Measurements from ENCODE around the gene SH3GL1. TPM values are rescaled to one million over a fixed set of nuclear protein-coding genes. Genes with fewer than 3 reads are reported as not detected.
"Not testable (repeated sequence)": the region's sequence is repeated elsewhere in the genome, so short reads cannot be mapped to it uniquely, and the experiment has no call there.

SH3GL1 gene
- total RNA-seq, 1 experiment from 2014 or later = 60.0 TPM

DNA sequence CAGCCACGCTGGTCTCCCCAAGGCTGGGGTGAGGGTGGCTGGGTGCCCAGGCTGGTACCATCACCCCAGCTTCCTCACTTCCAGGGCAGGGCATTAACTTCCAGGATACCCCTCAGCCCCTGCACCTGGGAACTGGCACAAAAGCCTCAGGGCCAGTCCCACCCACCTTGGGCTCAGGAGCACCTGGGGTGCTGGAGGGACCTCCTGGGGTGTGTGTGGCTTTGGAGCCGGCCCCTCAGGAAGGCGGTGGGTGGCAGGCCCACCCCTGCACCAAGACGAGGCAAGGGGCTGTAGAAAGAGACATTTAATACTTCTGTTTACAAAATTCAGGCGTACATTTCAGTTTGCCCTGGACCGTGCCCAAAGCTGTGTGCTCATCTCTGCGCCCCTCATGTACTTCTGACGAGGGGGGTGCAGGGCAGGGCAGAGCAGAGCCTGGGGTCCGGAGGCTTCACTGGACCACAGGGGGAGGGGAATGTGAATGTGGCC lies 40.2 kb downstream of the SH3GL1 start:
- Histone ChIP-seq H3K4me1 (no peaks in the 10 kb centered on the region), H3K27ac (no peak overlapping the region), H3K27me3 (no peaks in the 10 kb centered on the region), H3K4me3 (no peak overlapping the region), H3K36me3 (peaks cover 13% of the 10 kb centered on the region), H3K9me3 (replicated peaks) (no peaks in the 10 kb centered on the region)
- DNase-seq = no peak

DNA sequence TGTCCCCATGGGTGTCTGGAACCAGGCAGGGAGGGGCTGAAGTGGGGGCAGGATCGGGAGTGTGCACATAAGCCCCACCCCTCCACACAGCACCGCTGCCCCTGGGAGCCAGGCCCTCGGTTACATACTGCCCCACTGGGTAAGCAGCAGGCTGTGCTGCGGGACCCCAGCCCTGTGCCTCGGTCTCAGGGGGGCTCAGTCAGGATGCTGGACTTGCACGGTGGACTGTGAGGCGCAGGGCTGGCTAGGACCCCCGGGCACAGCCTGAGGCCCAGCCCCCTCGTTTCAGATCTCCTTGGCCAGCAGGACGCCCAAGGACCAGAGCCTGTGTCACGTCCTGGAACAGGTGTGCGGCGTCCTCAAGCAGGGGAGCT lies 40.7 kb downstream of the SH3GL1 start:
- H3K36me3 ChIP-seq = peaks cover 13% of the 10 kb centered on the region
- no peaks in the 10 kb centered on the region for H3K9me3 ChIP-seq (replicated peaks)
- H3K27ac ChIP-seq = no peak overlapping the region
- H3K4me1 ChIP-seq = no peaks in the 10 kb centered on the region
- no peak overlapping the region for H3K4me3 ChIP-seq
- H3K27me3 ChIP-seq = no peaks in the 10 kb centered on the region
- DNase-seq = no peak

DNA sequence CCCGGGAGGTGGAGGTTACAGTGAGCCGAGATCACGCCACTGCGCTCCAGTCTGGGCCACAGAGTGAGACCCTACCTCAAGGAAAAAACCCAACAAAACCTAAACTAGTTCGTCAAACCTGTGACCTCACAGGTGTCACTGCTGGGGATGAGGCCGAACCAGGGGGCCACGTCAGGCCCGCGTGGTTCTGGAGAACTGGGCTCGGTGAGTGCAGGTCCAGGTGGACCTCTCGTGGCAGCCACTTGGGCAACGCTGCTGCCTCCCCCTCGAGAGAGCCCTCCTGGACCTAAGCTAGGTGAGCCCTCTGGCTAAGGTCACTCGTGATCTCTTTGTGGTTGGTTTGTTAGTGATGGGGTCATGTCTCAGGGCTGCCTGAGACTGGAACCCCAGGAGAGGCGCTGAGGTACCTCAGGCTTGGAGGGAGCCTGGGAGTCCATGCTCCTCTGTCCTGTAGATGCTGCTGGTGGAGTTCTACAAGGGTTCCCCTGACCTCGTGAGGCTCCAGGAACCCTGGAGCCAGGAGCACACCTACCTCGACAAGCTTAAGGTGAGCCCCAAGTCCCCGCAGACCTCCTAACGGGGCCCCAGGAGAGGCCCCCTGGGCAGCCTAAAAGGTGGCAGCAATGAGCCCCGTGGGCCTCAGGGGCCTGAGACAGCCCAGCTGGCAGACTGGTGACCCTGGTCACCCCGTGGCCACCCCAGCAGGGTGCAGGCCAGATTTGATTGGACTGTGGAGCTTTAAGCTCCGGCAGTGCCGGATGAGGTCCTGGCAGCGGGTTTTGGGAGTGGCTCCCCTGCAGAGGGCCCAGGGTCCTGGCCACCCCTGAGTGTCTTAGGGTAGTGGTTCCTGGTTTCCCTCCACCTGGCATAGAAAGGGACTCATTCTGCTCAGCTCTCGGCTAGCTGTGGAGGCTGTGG lies 41.4 kb downstream of the SH3GL1 start:
- no peaks in the 10 kb centered on the region for H3K27me3 ChIP-seq
- H3K4me3 ChIP-seq = no peak overlapping the region
- no peaks in the 10 kb centered on the region for H3K9me3 ChIP-seq (replicated peaks)
- no peak for DNase-seq
- peaks cover 13% of the 10 kb centered on the region for H3K36me3 ChIP-seq
- H3K27ac ChIP-seq = no peak overlapping the region
- H3K4me1 ChIP-seq = no peaks in the 10 kb centered on the region

DNA sequence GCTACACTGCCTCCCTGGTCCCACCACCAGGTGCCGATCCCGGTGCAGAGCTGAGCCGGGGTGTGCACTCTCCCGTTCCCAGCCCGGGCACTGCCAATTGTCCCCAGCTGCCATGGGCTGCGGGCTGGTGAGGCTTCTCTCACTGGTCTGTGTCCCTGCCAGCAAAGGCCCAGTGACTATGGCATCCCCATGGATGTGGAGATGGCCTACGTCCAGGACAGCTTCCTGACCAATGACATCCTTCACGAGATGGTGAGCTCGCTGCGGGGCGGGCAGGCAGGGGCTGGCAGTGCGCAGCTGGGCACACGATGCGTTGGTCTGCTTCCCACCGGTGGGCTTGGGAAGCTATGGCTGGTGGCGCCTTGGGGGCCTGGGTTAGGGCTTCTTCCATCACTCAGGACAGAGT lies 42.4 kb downstream of the SH3GL1 start:
- Histone ChIP-seq H3K27ac (no peak overlapping the region), H3K4me1 (no peaks in the 10 kb centered on the region), H3K9me3 (replicated peaks) (no peaks in the 10 kb centered on the region), H3K36me3 (peaks cover 13% of the 10 kb centered on the region), H3K4me3 (no peak overlapping the region), H3K27me3 (no peaks in the 10 kb centered on the region)
- DNase-seq = no peak

DNA sequence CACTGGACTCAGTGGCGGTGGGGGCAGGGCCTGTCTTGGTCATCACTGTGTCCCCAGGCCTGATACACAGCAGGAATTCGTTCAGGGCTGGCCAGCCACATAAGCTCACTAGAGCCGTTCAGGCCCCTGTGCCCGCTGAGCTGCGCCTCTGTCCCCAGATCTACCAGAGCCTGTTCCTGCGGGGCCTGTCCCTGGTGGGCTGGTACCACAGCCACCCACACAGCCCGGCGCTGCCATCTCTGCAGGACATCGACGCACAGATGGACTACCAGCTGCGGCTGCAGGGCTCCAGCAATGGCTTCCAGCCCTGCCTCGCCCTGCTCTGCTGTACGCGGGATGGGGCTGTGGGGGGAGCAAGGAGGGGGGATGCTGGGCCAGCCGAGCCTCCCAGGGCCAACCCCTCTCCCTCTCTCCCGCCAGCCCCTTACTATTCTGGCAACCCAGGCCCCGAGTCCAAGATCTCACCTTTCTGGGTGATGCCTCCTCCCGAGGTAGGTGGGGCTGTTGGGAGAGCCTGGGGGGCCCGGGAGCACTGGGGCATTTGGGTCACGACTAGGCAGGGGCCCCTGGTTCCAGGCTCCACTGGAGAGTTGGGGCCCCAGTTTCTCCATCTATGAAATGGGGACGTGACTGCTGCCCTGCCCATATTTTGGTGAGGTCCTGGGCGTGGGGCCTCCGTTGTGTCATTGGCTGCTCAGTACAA lies 43.1 kb downstream of the SH3GL1 start:
- Histone ChIP-seq H3K27me3 (no peaks in the 10 kb centered on the region), H3K36me3 (peaks cover 10% of the 10 kb centered on the region), H3K4me3 (no peak overlapping the region), H3K9me3 (replicated peaks) (no peaks in the 10 kb centered on the region), H3K27ac (no peak overlapping the region), H3K4me1 (no peaks in the 10 kb centered on the region)
- DNase-seq = no peak

DNA sequence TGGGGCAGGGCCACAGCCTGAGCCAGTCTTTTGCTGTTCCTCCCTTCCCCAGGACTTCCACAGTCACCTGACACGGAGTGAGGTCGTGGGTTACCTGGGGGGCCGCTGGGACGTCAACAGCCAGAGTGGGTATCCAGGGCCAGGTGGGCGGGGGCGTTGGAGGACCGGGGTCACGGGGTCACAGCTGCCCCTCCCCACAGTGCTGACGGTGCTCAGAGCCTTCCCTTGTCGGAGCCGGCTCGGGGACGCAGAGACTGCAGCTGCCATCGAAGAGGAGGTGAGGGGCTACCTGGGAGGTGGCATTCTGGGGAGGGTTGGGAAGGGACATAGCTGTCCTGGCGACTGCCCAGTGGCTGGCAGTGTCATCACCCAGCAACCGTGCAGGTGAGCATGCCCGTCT lies 45.5 kb downstream of the SH3GL1 start:
- peaks cover 3% of the 10 kb centered on the region; the same call in 1 of the 2 replicates for H3K36me3 ChIP-seq
- H3K27me3 ChIP-seq = no peaks in the 10 kb centered on the region
- no peak for DNase-seq
- H3K27ac ChIP-seq = no peak overlapping the region
- no peak overlapping the region for H3K4me3 ChIP-seq
- no peaks in the 10 kb centered on the region for H3K4me1 ChIP-seq
- H3K9me3 ChIP-seq (replicated peaks) = no peaks in the 10 kb centered on the region

DNA sequence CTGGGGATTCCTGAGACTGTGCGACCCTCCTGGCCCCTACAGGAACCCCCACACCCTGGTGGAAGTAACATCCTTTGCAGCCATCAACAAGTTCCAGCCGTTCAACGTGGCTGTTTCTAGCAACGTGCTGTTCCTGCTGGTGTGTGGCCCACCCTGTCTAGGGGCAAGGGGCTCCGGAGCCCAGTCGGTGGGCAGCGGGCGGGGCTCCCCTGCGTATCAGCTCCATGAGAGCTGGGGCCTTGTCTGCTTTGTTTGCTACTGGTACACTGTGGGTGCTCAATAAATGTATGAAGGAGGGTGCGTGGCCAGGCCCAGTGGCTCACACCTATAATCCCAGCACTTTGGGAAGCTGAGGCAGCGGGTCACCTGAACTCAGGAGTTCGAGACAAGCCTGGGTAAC lies 46.1 kb downstream of the SH3GL1 start:
- DNase-seq = no peak
- no peaks in the 10 kb centered on the region for H3K4me1 ChIP-seq
- no peaks in the 10 kb centered on the region for H3K9me3 ChIP-seq (replicated peaks)
- H3K27ac ChIP-seq = no peak overlapping the region
- H3K4me3 ChIP-seq = no peak overlapping the region
- H3K27me3 ChIP-seq = no peaks in the 10 kb centered on the region
- H3K36me3 ChIP-seq = no peaks in the 10 kb centered on the region; the same call in 1 of the 2 replicates

DNA sequence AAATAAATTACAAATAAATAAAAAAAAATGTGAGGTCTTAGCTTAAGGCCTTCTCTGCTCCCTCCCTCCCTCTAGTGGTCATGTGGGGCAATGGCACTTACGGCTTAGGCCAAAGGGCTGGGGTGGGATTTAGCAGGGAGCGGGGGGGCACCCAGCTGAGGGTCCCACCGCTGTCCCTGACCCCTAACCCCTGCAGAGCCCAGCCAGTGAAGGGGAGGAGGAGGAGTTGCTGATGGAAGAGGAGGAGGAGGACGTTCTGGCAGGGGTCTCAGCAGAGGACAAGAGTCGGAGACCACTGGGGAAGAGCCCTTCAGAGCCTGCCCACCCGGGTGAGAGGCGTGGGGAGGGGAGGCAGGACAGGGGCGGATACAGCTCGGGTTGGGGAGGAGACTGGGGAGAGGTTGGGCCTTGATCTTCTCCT lies 47.6 kb downstream of the SH3GL1 start:
- Histone ChIP-seq H3K27me3 (no peaks in the 10 kb centered on the region), H3K4me3 (no peak overlapping the region), H3K27ac (no peak overlapping the region), H3K36me3 (no peaks in the 10 kb centered on the region), H3K9me3 (replicated peaks) (no peaks in the 10 kb centered on the region), H3K4me1 (no peaks in the 10 kb centered on the region)
- DNase-seq = peak; percentile 62 to 78

DNA sequence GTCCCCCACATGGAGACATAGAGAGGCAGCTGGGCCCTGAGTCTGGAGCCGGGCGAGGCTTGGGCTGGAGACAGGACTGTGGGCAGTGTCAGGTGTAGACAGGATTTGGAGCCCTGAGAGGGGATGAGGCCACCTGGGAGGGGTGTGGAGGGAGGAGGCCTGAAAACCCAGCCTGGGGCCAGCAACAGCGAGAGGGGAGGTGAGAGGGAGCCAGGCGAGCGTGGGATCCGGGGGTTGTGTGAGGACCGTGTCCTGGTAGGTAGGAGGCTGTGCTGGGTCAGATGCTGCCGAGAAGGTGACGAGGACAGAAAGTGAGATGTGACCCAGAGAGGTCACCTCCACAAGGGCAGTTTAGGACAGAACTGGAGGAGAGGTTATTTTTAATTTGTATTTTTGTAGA lies 49.6 kb downstream of the SH3GL1 start:
- Histone ChIP-seq H3K36me3 (no peaks in the 10 kb centered on the region), H3K27ac (no peak overlapping the region), H3K4me3 (no peak overlapping the region), H3K27me3 (no peaks in the 10 kb centered on the region), H3K9me3 (replicated peaks) (no peaks in the 10 kb centered on the region), H3K4me1 (no peaks in the 10 kb centered on the region)
- no peak for DNase-seq

DNA sequence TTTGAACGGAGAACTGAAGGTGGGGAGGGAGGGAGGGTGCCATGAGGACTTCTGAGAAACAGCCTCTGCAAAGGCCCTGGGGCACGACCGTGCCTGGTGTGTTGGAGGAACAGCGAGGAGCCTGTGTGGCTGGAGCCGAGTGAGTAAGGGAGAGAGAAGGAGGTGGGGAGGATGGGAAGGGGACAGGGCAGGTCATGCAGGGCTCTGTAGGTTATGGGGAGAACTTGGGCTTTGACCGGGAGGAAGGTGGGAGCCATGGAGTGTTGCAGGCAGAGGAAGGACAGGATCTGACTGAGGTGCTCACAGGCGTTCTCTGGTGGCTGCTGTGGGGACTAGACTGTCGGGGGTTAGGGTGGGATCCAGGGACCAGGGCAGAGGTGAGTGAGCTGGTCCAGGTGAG lies 50.2 kb downstream of the SH3GL1 start:
- no peaks in the 10 kb centered on the region for H3K4me1 ChIP-seq
- no peaks in the 10 kb centered on the region for H3K27me3 ChIP-seq
- no peaks in the 10 kb centered on the region for H3K36me3 ChIP-seq
- no peak for DNase-seq
- H3K9me3 ChIP-seq (replicated peaks) = no peaks in the 10 kb centered on the region
- H3K4me3 ChIP-seq = no peak overlapping the region
- H3K27ac ChIP-seq = no peak overlapping the region

DNA sequence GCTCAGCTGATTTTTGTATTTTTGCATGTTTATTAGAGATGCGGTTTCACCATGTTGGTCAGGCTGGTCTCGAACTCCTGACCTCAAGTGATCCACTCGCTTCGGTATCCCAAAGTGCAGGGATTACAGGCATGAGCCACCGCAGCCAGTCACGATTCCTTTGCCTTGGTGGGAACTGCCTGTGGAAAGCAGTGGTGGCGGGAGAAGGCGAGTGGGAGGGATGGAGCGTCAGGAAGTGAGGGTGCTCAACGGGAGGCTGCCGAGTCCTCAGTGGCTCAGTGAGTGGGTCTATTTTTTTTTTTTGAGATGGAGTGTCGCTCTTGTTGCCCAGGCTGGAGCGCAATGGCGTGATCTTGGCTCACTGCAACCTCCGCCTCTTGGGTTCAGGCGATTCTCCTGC lies 51.1 kb downstream of the SH3GL1 start:
- H3K27ac ChIP-seq; H3K4me3 ChIP-seq; H3K4me1 ChIP-seq; H3K9me3 ChIP-seq (replicated peaks); DNase-seq; H3K27me3 ChIP-seq; H3K36me3 ChIP-seq: not testable (repeated sequence)

DNA sequence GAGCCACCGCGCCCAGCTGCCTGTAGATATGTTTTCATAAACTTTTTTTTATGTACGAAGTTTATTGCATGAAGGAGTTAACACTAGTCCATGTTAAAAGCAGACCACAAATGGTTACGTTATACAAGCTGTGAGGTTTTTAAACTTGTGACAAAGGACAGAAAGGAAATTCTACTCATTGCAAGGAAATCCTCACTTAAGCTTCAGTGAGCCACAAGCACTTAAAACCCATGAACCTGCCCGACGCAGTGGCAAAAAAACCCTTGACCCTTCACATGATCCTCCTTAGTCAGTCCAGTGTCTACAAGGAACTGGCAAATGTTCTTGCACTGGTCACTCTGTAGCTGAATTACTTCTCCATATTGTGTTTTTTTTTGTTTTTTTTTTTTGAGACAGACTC lies 52.8 kb downstream of the SH3GL1 start:
- H3K27ac ChIP-seq = no peak overlapping the region
- no peak for DNase-seq
- 0 out of 2 replicates have a peak, but pooled peaks cover 4% of the 10 kb centered on the region for H3K4me1 ChIP-seq
- no peaks in the 10 kb centered on the region for H3K27me3 ChIP-seq
- no peak overlapping the region for H3K4me3 ChIP-seq
- no peaks in the 10 kb centered on the region for H3K36me3 ChIP-seq
- H3K9me3 ChIP-seq (replicated peaks) = no peaks in the 10 kb centered on the region

DNA sequence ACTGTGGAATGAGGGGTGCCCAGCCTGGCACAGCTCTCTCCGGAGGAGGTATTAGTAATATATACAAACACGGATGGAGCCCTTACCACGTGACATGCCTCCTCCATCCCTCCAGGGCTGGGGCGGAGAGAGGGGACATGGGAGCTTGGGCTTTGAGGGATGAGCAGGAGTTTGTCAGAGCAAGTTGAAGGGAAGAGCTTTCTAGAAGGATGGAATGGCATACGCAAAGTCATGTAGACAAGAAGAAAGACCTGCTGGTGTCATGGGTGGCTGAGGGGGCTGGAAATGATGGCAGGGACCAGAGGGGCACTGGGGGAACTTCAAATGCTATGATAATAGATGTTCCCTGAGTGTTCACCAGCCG lies 54.3 kb downstream of the SH3GL1 start:
- Histone ChIP-seq H3K36me3 (no peaks in the 10 kb centered on the region), H3K27me3 (no peaks in the 10 kb centered on the region), H3K4me3 (no peak overlapping the region), H3K27ac (no peak overlapping the region), H3K9me3 (replicated peaks) (no peaks in the 10 kb centered on the region), H3K4me1 (peaks cover 10% of the 10 kb centered on the region)
- no peak for DNase-seq

DNA sequence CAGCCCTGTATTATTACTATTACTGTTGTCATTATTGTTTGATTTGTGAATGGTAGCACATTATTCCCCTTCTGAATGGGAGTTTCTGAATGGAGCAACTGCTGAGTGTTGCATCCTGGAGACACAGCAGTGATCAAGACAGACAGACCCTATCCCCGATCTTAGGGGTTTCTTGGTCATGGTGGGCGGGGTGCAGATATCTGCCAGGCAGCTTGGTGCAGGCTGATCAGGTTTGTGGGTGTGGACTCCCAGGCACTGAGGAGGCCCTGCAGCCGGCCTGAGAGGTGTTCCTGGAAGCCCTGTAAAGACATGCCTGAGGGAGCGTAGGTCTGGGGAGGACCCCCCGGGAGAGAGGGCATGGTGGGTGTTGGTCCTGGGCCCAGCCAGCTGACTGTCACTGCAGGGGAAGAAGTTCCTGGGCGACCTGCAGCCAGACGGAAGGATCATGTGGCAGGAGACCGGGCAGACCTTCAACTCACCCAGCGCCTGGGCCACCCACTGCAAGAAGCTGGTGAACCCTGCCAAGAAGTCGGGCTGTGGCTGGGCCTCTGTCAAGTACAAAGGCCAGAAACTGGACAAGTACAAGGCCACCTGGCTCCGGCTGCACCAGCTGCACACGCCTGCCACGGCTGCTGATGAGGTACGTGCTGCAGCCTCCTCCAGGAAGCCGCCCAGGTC lies 54.9 kb downstream of the SH3GL1 start:
- H3K36me3 ChIP-seq = no peaks in the 10 kb centered on the region
- H3K27me3 ChIP-seq = no peaks in the 10 kb centered on the region
- H3K9me3 ChIP-seq (replicated peaks) = no peaks in the 10 kb centered on the region
- H3K27ac ChIP-seq = no peak overlapping the region
- DNase-seq = no peak
- H3K4me3 ChIP-seq = no peak overlapping the region
- H3K4me1 ChIP-seq = peaks cover 16% of the 10 kb centered on the region
